ENCODE measurements around the gene WRAP53.

DNA sequence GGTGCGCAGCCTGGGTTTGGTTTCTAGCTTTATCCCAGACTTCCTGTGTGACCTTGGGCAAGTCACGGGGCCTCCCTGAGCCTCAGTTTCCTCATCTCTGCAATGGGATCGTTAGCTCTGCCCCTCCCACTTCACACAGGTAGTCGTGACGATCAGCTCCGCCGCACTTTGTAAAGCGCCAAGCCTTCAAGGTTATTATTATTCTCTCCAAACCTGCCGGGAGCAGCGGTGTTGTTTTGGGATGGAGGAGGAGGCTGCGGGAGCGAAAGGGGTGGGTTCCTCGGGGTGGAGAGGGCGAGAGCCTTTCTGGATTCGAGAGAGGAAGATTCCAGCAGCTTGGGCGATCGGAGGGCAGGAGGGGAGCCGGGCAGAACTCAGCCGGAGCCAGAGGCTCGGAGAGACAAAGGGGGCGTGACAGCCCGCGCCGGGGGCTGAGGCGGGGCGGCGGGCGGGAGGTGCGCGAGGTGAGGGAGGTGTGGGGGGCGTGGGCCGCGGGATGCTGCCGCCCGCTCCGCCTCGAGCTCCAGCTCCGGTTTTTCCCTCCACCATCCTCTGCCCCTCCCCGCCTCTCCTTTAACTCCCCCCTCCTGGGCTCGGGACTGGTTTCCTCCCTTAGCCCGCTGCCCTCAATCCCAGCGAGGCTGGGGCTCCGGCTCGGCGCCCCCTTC lies 16.5 kb downstream of the WRAP53 start, which contains the start of gene EFNB3:
- TF ChIP-seq, protein P1, sequence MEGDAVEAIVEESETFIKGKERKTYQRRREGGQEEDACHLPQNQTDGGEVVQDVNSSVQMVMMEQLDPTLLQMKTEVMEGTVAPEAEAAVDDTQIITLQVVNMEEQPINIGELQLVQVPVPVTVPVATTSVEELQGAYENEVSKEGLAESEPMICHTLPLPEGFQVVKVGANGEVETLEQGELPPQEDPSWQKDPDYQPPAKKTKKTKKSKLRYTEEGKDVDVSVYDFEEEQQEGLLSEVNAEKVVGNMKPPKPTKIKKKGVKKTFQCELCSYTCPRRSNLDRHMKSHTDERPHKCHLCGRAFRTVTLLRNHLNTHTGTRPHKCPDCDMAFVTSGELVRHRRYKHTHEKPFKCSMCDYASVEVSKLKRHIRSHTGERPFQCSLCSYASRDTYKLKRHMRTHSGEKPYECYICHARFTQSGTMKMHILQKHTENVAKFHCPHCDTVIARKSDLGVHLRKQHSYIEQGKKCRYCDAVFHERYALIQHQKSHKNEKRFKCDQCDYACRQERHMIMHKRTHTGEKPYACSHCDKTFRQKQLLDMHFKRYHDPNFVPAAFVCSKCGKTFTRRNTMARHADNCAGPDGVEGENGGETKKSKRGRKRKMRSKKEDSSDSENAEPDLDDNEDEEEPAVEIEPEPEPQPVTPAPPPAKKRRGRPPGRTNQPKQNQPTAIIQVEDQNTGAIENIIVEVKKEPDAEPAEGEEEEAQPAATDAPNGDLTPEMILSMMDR (conservative IDR thresholded peaks at IDR 0.05) = no peak
- TF ChIP-seq ZFX (IDR thresholded peaks at IDR 0.05) = no peak

Data from C4-2B (cell line).